ENCODE data around the gene TMEM132C. TPM values are rescaled to one million over a fixed set of nuclear protein-coding genes. Genes with fewer than 3 reads are reported as not detected.
A peak's percentile ranks its signal among the peaks of the same experiment; 100 is the strongest.

The TMEM132C gene
- total and polyA plus RNA-seq, 4 experiments from 2014 or later, result not detected

- H3K27ac Mint-ChIP-seq, result no peak overlapping the region
- H3K9me3 Mint-ChIP-seq, result peaks cover 0 to 9% (median 4%) of the 10 kb centered on the region in 8 donors
- ChIA-PET CTCF (ENCODE audit: partially characterized antibody) (no interaction called here), POLR2A (ENCODE audit: partially characterized antibody) (no interaction called here)
- H3K4me3 Mint-ChIP-seq, result no peak overlapping the region
- Histone ChIP-seq H3K36me3 (ENCODE audit: insufficient read depth, low read length) (no peaks in the 10 kb centered on the region), H3K27ac (ENCODE audit: low read depth, low read length) (no peak overlapping the region), H3K4me1 (ENCODE audit: insufficient read depth, low read length) (no peaks in the 10 kb centered on the region), H3K27me3 (ENCODE audit: insufficient read depth, low read length) (no peaks in the 10 kb centered on the region), H3K9me3 (ENCODE audit: control insufficient read depth in 1 of 2, low read length in 2 of 2) (no peaks in the 10 kb centered on the region), H3K4me3 (ENCODE audit: low read length in 2 of 2) (no peak overlapping the region)
- no peaks in the 10 kb centered on the region for H3K4me1 Mint-ChIP-seq
- H3K36me3 Mint-ChIP-seq, result no peaks in the 10 kb centered on the region
- DNase-seq, result no peak
- H3K27me3 Mint-ChIP-seq, result no peaks in the 10 kb centered on the region
- intact Hi-C loops (cut with micrococcal nuclease), result no loop called here
Measured at GRCh38 chr12:128455851-128456250, 188.9 kb downstream of the TMEM132C start.

- Mint-ChIP-seq H3K36me3 (no peaks in the 10 kb centered on the region), H3K4me3 (no peak overlapping the region), H3K27me3 (no peaks in the 10 kb centered on the region), H3K4me1 (no peaks in the 10 kb centered on the region), H3K9me3 (peaks cover 0 to 12% (median 4%) of the 10 kb centered on the region in 8 donors), H3K27ac (no peak overlapping the region)
- POLR2A ChIA-PET (ENCODE audit: partially characterized antibody), result no interaction called here
- CTCF ChIA-PET (ENCODE audit: partially characterized antibody), result no interaction called here
- no peak for DNase-seq
- Histone ChIP-seq H3K36me3 (ENCODE audit: insufficient read depth, low read length) (no peaks in the 10 kb centered on the region), H3K4me1 (ENCODE audit: insufficient read depth, low read length) (no peaks in the 10 kb centered on the region), H3K4me3 (ENCODE audit: low read length in 2 of 2) (no peak overlapping the region), H3K9me3 (ENCODE audit: control insufficient read depth in 1 of 2, low read length in 2 of 2) (no peaks in the 10 kb centered on the region), H3K27me3 (ENCODE audit: insufficient read depth, low read length) (no peaks in the 10 kb centered on the region), H3K27ac (ENCODE audit: low read depth, low read length) (no peak overlapping the region)
- intact Hi-C loops (cut with micrococcal nuclease), result no loop called here
Measured at GRCh38 chr12:128456922-128457321, 190.0 kb downstream of the TMEM132C start.

- Histone ChIP-seq H3K9me3 (ENCODE audit: control insufficient read depth in 1 of 2, low read length in 2 of 2) (no peaks in the 10 kb centered on the region), H3K27ac (ENCODE audit: low read depth, low read length) (no peak overlapping the region), H3K36me3 (ENCODE audit: insufficient read depth, low read length) (no peaks in the 10 kb centered on the region), H3K4me3 (ENCODE audit: low read length in 2 of 2) (no peak overlapping the region), H3K4me1 (ENCODE audit: insufficient read depth, low read length) (no peaks in the 10 kb centered on the region), H3K27me3 (ENCODE audit: insufficient read depth, low read length) (no peaks in the 10 kb centered on the region)
- H3K4me1 Mint-ChIP-seq, result no peaks in the 10 kb centered on the region
- ChIA-PET POLR2A (ENCODE audit: partially characterized antibody) (no interaction called here), CTCF (ENCODE audit: partially characterized antibody) (no interaction called here)
- intact Hi-C loops (cut with micrococcal nuclease), result no loop called here
- no peaks in the 10 kb centered on the region for H3K27me3 Mint-ChIP-seq
- no peak overlapping the region for H3K4me3 Mint-ChIP-seq
- DNase-seq, result no peak
- H3K27ac Mint-ChIP-seq, result no peak overlapping the region
- no peaks in the 10 kb centered on the region for H3K36me3 Mint-ChIP-seq
- peaks cover under 1 to 11% (median 4%) of the 10 kb centered on the region in 8 donors for H3K9me3 Mint-ChIP-seq
Measured at GRCh38 chr12:128458301-128458974, 191.5 kb downstream of the TMEM132C start.

GRCh38 chr12:128459067-128459466, 192.1 kb downstream of the TMEM132C start:
- Histone ChIP-seq H3K9me3 (ENCODE audit: control insufficient read depth in 1 of 2, low read length in 2 of 2) (no peaks in the 10 kb centered on the region), H3K4me3 (ENCODE audit: low read length in 2 of 2) (no peak overlapping the region), H3K4me1 (ENCODE audit: insufficient read depth, low read length) (no peaks in the 10 kb centered on the region), H3K27me3 (ENCODE audit: insufficient read depth, low read length) (no peaks in the 10 kb centered on the region), H3K27ac (ENCODE audit: low read depth, low read length) (no peak overlapping the region), H3K36me3 (ENCODE audit: insufficient read depth, low read length) (no peaks in the 10 kb centered on the region)
- DNase-seq, result no peak
- POLR2A ChIA-PET (ENCODE audit: partially characterized antibody), result no interaction called here
- Mint-ChIP-seq H3K27ac (no peak overlapping the region), H3K36me3 (no peaks in the 10 kb centered on the region), H3K4me1 (no peaks in the 10 kb centered on the region), H3K27me3 (no peaks in the 10 kb centered on the region), H3K9me3 (peaks cover 2 to 9% (median 5%) of the 10 kb centered on the region in 8 donors), H3K4me3 (no peak overlapping the region)
- intact Hi-C loops (cut with micrococcal nuclease), result no loop called here
- CTCF ChIA-PET (ENCODE audit: partially characterized antibody), result interaction anchor here (0.7 kb wide), 1 partner anchor 69 kb away, joined by 4 read pairs; no protein-coding TSS in a partner anchor

GRCh38 chr12:128463881-128464280, 196.9 kb downstream of the TMEM132C start:
- H3K4me1 ChIP-seq (ENCODE audit: insufficient read depth, low read length), result no peaks in the 10 kb centered on the region
- H3K36me3 ChIP-seq (ENCODE audit: insufficient read depth, low read length), result no peaks in the 10 kb centered on the region
- Mint-ChIP-seq H3K27ac (no peak overlapping the region), H3K4me3 (no peak overlapping the region), H3K9me3 (peaks cover 2 to 11% (median 5%) of the 10 kb centered on the region in 8 donors), H3K27me3 (no peaks in the 10 kb centered on the region), H3K4me1 (no peaks in the 10 kb centered on the region), H3K36me3 (no peaks in the 10 kb centered on the region)
- no peaks in the 10 kb centered on the region for H3K9me3 ChIP-seq (ENCODE audit: control insufficient read depth in 1 of 2, low read length in 2 of 2)
- intact Hi-C loops (cut with micrococcal nuclease), result no loop called here
- DNase-seq, result no peak
- H3K27ac ChIP-seq (ENCODE audit: low read depth, low read length), result no peak overlapping the region
- H3K27me3 ChIP-seq (ENCODE audit: insufficient read depth, low read length), result no peaks in the 10 kb centered on the region
- POLR2A ChIA-PET (ENCODE audit: partially characterized antibody), result no interaction called here
- H3K4me3 ChIP-seq (ENCODE audit: low read length in 2 of 2), result no peak overlapping the region
- CTCF ChIA-PET (ENCODE audit: partially characterized antibody), result no interaction called here

- peak overlapping the region in 1 of 7 donors; percentile 69 for H3K27ac Mint-ChIP-seq
Measured at GRCh38 chr12:128467882-128468281, 200.9 kb downstream of the TMEM132C start.

GRCh38 chr12:128468926-128469325, 202.0 kb downstream of the TMEM132C start:
- no peaks in the 10 kb centered on the region for H3K27me3 Mint-ChIP-seq
- H3K9me3 Mint-ChIP-seq, result peaks cover 6 to 13% (median 11%) of the 10 kb centered on the region in 8 donors
- Histone ChIP-seq H3K9me3 (ENCODE audit: control insufficient read depth in 1 of 2, low read length in 2 of 2) (no peaks in the 10 kb centered on the region), H3K27ac (ENCODE audit: low read depth, low read length) (no peak overlapping the region), H3K27me3 (ENCODE audit: insufficient read depth, low read length) (no peaks in the 10 kb centered on the region), H3K36me3 (ENCODE audit: insufficient read depth, low read length) (no peaks in the 10 kb centered on the region), H3K4me1 (ENCODE audit: insufficient read depth, low read length) (no peaks in the 10 kb centered on the region), H3K4me3 (ENCODE audit: low read length in 2 of 2) (no peak overlapping the region)
- H3K4me1 Mint-ChIP-seq, result no peaks in the 10 kb centered on the region
- POLR2A ChIA-PET (ENCODE audit: partially characterized antibody), result no interaction called here
- H3K27ac Mint-ChIP-seq, result no peak overlapping the region
- no peak for DNase-seq
- H3K36me3 Mint-ChIP-seq, result no peaks in the 10 kb centered on the region
- intact Hi-C loops (cut with micrococcal nuclease), result no loop called here
- H3K4me3 Mint-ChIP-seq, result no peak overlapping the region
- CTCF ChIA-PET (ENCODE audit: partially characterized antibody), result no interaction called here

More at GRCh38 chr12:128467882-128468281, 200.9 kb downstream of the TMEM132C start:
- CTCF ChIA-PET (ENCODE audit: partially characterized antibody), result no interaction called here
- no peak for DNase-seq
- Mint-ChIP-seq H3K36me3 (no peaks in the 10 kb centered on the region), H3K27me3 (no peaks in the 10 kb centered on the region), H3K4me1 (no peaks in the 10 kb centered on the region), H3K4me3 (no peak overlapping the region), H3K9me3 (peaks cover 0 to 6% (median 3%) of the 10 kb centered on the region in 8 donors)
- no peaks in the 10 kb centered on the region for H3K4me1 ChIP-seq (ENCODE audit: insufficient read depth, low read length)
- no peaks in the 10 kb centered on the region for H3K9me3 ChIP-seq (ENCODE audit: control insufficient read depth in 1 of 2, low read length in 2 of 2)
- H3K36me3 ChIP-seq (ENCODE audit: insufficient read depth, low read length), result no peaks in the 10 kb centered on the region
- H3K4me3 ChIP-seq (ENCODE audit: low read length in 2 of 2), result no peak overlapping the region
- intact Hi-C loops (cut with micrococcal nuclease), result no loop called here
- POLR2A ChIA-PET (ENCODE audit: partially characterized antibody), result no interaction called here
- no peaks in the 10 kb centered on the region for H3K27me3 ChIP-seq (ENCODE audit: insufficient read depth, low read length)
- no peak overlapping the region for H3K27ac ChIP-seq (ENCODE audit: low read depth, low read length)
